Measurements from ENCODE around the gene SHISA2. TPM values are rescaled to one million over a fixed set of nuclear protein-coding genes. Genes with fewer than 3 reads are reported as not detected.

Gene SHISA2
- total RNA-seq, 1 donor from 2014 or later, result not detected

DNA sequence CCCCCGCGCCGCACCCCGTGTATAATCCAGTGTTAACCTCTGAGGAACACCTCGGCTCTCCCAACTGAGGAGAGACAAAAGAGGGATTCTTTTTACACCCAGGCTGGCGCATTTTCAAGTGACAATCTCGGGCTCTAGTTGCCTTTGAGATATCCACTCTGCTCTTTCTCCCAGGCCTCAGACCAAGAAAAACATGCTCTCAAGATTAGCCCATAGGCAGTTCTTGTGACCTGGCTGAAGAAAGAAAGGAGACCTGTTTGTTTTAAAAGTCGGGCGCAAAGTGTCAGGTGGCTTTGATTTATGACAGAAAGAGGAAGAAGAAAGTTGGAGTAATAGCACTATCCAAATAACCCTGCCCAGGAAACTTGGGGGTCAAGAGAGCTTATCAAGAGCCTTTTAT is 27.3 kb downstream of the SHISA2 start:
- intact Hi-C loops (cut with DNase I), result no loop called here
- no peaks in the 10 kb centered on the region for H3K36me3 ChIP-seq
- H3K4me1 ChIP-seq, result no peaks in the 10 kb centered on the region
- TF ChIP-seq, protein P1, sequence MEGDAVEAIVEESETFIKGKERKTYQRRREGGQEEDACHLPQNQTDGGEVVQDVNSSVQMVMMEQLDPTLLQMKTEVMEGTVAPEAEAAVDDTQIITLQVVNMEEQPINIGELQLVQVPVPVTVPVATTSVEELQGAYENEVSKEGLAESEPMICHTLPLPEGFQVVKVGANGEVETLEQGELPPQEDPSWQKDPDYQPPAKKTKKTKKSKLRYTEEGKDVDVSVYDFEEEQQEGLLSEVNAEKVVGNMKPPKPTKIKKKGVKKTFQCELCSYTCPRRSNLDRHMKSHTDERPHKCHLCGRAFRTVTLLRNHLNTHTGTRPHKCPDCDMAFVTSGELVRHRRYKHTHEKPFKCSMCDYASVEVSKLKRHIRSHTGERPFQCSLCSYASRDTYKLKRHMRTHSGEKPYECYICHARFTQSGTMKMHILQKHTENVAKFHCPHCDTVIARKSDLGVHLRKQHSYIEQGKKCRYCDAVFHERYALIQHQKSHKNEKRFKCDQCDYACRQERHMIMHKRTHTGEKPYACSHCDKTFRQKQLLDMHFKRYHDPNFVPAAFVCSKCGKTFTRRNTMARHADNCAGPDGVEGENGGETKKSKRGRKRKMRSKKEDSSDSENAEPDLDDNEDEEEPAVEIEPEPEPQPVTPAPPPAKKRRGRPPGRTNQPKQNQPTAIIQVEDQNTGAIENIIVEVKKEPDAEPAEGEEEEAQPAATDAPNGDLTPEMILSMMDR (IDR thresholded peaks at IDR 0.05), result no peak
- no peak for TF ChIP-seq POLR2AphosphoS5 (IDR thresholded peaks at IDR 0.05; ENCODE audit: insufficient read depth in 1 of 2, low read depth in 1 of 2)
- DNase-seq (ENCODE audit: extremely low spot score in 2 of 2), result peak in 1 of 2 donors; percentile 58
- no peak overlapping the region for H3K27ac ChIP-seq
- H3K27me3 ChIP-seq, result no peaks in the 10 kb centered on the region
- H3K9me3 ChIP-seq, result no peaks in the 10 kb centered on the region
- H3K4me3 ChIP-seq, result no peak overlapping the region

DNA sequence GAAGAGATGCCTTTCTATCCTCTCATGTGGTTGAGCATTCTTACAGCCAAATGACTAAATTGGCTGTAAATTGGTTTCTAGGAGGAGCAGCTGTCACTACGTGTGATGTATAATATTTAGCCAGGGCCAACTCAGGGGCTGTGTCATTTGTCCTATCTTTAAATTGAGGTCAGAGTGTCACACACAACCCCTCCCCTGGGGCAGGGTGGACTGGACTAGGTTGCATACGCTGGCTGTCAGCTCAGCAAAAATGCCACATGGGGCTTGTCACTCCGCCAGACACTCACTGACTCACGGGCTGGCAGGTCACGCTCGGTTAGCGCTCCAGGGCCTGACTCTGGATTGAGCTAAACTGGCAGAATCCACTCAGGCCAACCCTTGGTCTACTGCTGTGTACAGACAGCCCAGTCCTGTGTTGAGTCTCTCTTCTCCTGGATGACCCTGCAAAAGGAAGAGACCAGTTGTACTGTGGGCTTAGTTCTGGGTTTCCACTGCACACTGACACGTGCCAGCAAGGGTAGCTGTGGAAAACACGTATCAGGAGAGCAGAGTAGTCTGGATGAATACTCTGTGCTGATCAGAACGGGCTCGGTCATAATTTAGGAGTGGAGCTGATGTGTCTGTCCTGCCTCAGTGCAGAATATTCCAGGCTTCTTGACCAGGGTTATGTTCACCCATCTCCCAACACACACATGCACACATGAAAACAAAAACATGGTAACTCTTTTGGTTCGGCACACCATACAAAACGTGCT is 29.1 kb downstream of the SHISA2 start:
- peak in 1 of 2 donors; percentile 14 for TF ChIP-seq POLR2AphosphoS5 (IDR thresholded peaks at IDR 0.05; ENCODE audit: insufficient read depth in 1 of 2, low read depth in 1 of 2)
- TF ChIP-seq POLR2A (IDR thresholded peaks at IDR 0.05), result no peak
- H3K27ac ChIP-seq, result no peak overlapping the region

DNA sequence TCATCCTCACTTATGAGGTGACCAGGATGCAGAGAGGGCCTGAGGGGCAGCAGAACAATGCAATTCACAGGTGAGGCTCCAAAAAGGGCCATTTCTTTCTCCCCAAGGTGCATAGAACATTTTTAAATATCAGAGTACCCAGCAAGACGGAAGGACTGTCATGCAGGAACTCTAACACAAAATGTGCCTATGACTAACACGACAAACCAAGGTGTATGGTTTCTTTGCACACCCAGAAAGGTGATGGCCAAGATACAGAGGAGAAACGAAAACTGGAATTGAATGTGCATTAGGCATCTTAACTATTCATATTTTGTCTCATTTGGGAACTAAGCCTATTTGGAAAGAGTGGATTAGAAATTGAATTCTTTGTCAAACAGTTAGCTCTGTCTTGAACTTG is 29.9 kb downstream of the SHISA2 start:
- DNase-seq (ENCODE audit: extremely low spot score in 2 of 2), result no peak
- Histone ChIP-seq H3K27me3 (no peaks in the 10 kb centered on the region), H3K9me3 (no peaks in the 10 kb centered on the region), H3K36me3 (no peaks in the 10 kb centered on the region), H3K27ac (no peak overlapping the region), H3K4me3 (no peak overlapping the region), H3K4me1 (no peaks in the 10 kb centered on the region)
- intact Hi-C loops (cut with DNase I), result no loop called here
- TF ChIP-seq POLR2AphosphoS5 (IDR thresholded peaks at IDR 0.05; ENCODE audit: insufficient read depth in 1 of 2, low read depth in 1 of 2) (no peak), POLR2A (IDR thresholded peaks at IDR 0.05) (no peak)
- TF ChIP-seq, protein P1 (IDR thresholded peaks at IDR 0.05), result no peak

More for the DNA sequence above, 29.1 kb downstream of the SHISA2 start:
- intact Hi-C loops (cut with DNase I), result no loop called here
- Histone ChIP-seq H3K9me3 (no peaks in the 10 kb centered on the region), H3K4me3 (no peak overlapping the region), H3K27me3 (no peaks in the 10 kb centered on the region), H3K36me3 (no peaks in the 10 kb centered on the region), H3K4me1 (no peaks in the 10 kb centered on the region)
- DNase-seq (ENCODE audit: extremely low spot score in 2 of 2), result peak in 1 of 2 donors; percentile 81

DNA sequence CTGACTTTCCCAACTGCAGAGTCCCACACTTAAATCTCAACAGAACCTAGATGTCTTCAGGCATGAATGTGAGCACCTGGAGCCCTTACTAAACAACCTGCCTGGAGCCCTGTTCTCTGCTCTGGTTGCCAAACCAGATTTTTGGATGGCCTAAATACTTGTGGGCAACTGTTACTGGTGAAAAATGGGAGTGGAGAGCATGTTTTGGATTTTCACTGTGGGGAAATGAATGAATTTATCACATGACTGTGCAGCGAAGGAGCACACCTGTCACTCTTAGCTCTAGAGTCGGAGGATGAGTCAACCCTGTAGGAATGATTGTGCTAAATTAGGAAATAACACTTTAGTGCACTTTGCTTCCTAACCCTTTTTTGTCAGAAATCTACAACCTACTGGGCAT is 30.3 kb downstream of the SHISA2 start:
- TF ChIP-seq POLR2A (IDR thresholded peaks at IDR 0.05) (no peak), POLR2AphosphoS5 (IDR thresholded peaks at IDR 0.05; ENCODE audit: insufficient read depth in 1 of 2, low read depth in 1 of 2) (no peak)
- TF ChIP-seq, protein P1 (IDR thresholded peaks at IDR 0.05), result no peak
- no peaks in the 10 kb centered on the region for H3K36me3 ChIP-seq
- intact Hi-C loops (cut with DNase I), result no loop called here
- no peaks in the 10 kb centered on the region for H3K9me3 ChIP-seq
- DNase-seq (ENCODE audit: extremely low spot score in 2 of 2), result peak in 1 of 2 donors; percentile 13
- H3K4me3 ChIP-seq, result no peak overlapping the region
- H3K27ac ChIP-seq, result no peak overlapping the region
- H3K4me1 ChIP-seq, result no peaks in the 10 kb centered on the region
- no peaks in the 10 kb centered on the region for H3K27me3 ChIP-seq

GRCh38 chr13:26020891-26021290 is 30.9 kb downstream of the SHISA2 start:
- intact Hi-C loops (cut with DNase I), result no loop called here
- TF ChIP-seq POLR2A (IDR thresholded peaks at IDR 0.05), result no peak
- no peak for TF ChIP-seq POLR2AphosphoS5 (IDR thresholded peaks at IDR 0.05; ENCODE audit: insufficient read depth in 1 of 2, low read depth in 1 of 2)
- TF ChIP-seq, protein P1 (IDR thresholded peaks at IDR 0.05), result no peak
- no peak overlapping the region for H3K27ac ChIP-seq
- no peaks in the 10 kb centered on the region for H3K9me3 ChIP-seq
- H3K27me3 ChIP-seq, result no peaks in the 10 kb centered on the region
- no peak overlapping the region for H3K4me3 ChIP-seq
- H3K36me3 ChIP-seq, result no peaks in the 10 kb centered on the region
- DNase-seq (ENCODE audit: extremely low spot score in 2 of 2), result peak in 1 of 2 donors; percentile 11
- no peaks in the 10 kb centered on the region for H3K4me1 ChIP-seq

Data from vagina (tissue), 2 donors.